Muscle layer of duodenum (tissue), 2 donors: ENCODE data around the gene TNFSF11.

Experiments used
- H3K27ac ChIP-seq: one replicate; pipeline ENCODE4 v1.7.0; 2013; ENCODE audit warnings: mild to moderate bottlenecking, low read length
- H3K27me3 ChIP-seq: one replicate; pipeline ENCODE4 v1.7.0; 2013; ENCODE audit warnings: low read depth, mild to moderate bottlenecking, control low read depth, low read length
- H3K36me3 ChIP-seq, 2 donors: one replicate each; pipeline ENCODE4 v1.7.0; 2013; ENCODE audit warnings: low read length in 2 of 2, control low read depth in 1 of 2, mild to moderate bottlenecking in 1 of 2; ENCODE audit not compliant: insufficient read depth in 2 of 2, control insufficient read depth in 1 of 2
- H3K4me1 ChIP-seq, 2 donors: one replicate each; pipeline ENCODE4 v1.7.0; 2013; ENCODE audit warnings: low read length in 2 of 2, mild to moderate bottlenecking in 2 of 2, control low read depth in 1 of 2, moderate library complexity in 1 of 2; ENCODE audit not compliant: insufficient read depth in 2 of 2, control insufficient read depth in 1 of 2
- H3K4me3 ChIP-seq, 2 donors: one replicate each; pipeline ENCODE4 v1.7.0; 2013; ENCODE audit warnings: low read length in 2 of 2, low read depth in 1 of 2, mild to moderate bottlenecking in 1 of 2
- H3K9me3 ChIP-seq, 2 donors: one replicate each; pipeline ENCODE4 v1.7.0; 2013; ENCODE audit warnings: low read length in 2 of 2, control low read depth in 1 of 2, mild to moderate bottlenecking in 1 of 2; ENCODE audit not compliant: control insufficient read depth in 1 of 2
- donor health status: healthy.

Gene TNFSF11

DNA sequence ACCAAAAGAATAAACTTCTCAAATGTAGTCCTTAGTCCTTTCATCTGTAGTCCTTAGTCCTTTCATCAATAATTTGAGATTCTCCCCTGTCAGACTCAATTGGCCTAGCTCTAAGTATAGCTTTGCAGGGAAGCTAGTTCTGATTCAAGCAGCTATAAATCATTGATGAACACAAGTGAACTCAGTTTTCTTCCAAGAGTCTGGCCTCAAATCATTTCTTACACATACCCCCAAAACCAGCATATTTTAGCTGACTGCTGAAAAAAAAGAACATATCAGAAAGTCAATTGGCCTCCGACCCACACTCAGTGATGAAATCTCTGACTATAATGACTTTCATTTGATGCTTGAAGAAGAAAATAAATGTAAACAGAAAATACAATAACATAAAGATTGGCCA is 64.9 kb downstream of the TNFSF11 start:
- no peak overlapping the region for H3K4me3 ChIP-seq
- no peaks in the 10 kb centered on the region for H3K9me3 ChIP-seq
- H3K4me1 ChIP-seq = no peaks in the 10 kb centered on the region
- H3K27me3 ChIP-seq = no peaks in the 10 kb centered on the region
- H3K27ac ChIP-seq = no peak overlapping the region
- H3K36me3 ChIP-seq = no peaks in the 10 kb centered on the region

DNA sequence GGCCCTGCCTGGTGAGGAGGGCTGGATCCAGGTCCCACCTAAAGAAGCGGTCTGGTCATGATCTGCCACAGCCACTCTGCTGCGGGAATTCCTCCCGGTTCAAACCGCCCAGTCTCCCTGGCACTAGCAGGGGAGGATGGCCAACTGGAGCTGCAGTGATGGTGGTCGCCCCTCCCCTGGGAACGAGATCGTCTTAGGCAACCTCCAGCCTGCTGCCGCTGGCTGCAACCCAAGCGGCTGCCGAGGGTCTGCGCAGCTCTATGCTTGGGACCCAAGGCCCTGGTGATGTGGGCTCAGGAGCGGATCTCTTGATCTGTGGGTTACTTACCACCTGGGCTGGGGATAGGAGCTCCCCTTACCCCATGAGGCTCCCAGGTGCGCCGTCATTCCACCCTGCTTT is 69.1 kb downstream of the TNFSF11 start:
- no peak overlapping the region for H3K27ac ChIP-seq
- no peaks in the 10 kb centered on the region for H3K4me1 ChIP-seq
- H3K36me3 ChIP-seq = no peaks in the 10 kb centered on the region
- H3K27me3 ChIP-seq = no peaks in the 10 kb centered on the region
- H3K4me3 ChIP-seq = no peak overlapping the region
- H3K9me3 ChIP-seq = no peaks in the 10 kb centered on the region

DNA sequence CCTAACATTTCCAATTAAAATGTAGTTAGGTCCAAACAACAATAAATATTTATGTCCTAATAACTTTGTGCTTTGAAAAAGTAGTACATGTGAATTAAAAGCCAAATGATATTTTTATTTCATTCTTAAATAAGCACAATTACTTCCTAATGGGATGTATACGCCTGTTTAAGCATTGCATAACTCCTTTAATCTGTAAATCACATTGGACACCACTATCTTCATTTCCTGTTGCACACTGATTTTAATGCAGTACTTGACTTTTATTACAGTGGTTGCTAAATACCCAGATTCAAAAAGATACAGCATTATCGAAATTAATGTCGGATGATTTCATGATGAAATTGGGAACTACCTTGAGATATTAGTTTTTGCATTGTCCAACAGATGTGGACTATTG is 70.9 kb downstream of the TNFSF11 start:
- Histone ChIP-seq H3K9me3 (no peaks in the 10 kb centered on the region), H3K36me3 (no peaks in the 10 kb centered on the region), H3K27ac (no peak overlapping the region), H3K4me3 (no peak overlapping the region), H3K27me3 (no peaks in the 10 kb centered on the region), H3K4me1 (no peaks in the 10 kb centered on the region)

DNA sequence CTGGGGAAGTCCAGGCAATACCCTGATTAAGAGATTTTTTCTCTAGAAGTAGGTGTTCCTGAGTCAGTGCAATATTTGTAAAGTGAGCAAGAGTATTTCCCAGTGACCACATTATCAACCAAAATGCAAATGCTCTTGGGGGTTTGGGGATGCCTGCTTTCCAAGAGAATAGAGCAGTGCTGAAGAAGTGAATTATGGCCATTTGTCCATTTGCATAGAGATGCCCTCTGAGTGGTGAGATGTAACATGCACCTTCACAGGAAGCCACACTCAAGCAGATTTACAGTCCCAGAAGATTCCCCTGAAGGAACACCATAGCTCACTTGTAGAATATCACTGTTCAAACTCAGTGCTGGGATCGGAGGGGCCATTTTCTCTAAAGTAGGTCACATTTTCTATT is 71.8 kb downstream of the TNFSF11 start:
- Histone ChIP-seq H3K27ac (no peak overlapping the region), H3K27me3 (no peaks in the 10 kb centered on the region), H3K9me3 (no peaks in the 10 kb centered on the region), H3K36me3 (no peaks in the 10 kb centered on the region), H3K4me1 (no peaks in the 10 kb centered on the region), H3K4me3 (no peak overlapping the region)

DNA sequence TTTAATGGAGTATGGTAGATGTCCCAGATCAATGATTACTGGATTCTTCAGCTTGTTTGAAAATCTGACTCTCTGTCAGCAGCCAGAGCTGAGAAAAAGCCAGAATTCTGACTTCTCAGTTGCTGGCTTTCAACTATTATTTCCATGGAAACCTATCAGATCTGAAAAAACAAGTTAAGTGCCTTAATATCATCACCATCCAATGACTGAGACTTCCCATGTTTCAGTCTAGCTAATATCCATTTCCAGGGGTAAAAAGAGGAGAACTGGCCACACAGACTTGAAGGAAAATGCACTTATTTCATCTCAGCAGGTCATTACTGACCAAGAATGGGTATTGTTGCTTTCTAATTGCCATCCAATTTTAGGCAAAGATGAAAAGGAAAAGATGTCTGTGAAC is 75.2 kb downstream of the TNFSF11 start:
- H3K4me3 ChIP-seq = no peak overlapping the region
- no peak overlapping the region for H3K27ac ChIP-seq
- H3K36me3 ChIP-seq = no peaks in the 10 kb centered on the region
- H3K4me1 ChIP-seq = no peaks in the 10 kb centered on the region
- H3K27me3 ChIP-seq = no peaks in the 10 kb centered on the region
- no peaks in the 10 kb centered on the region for H3K9me3 ChIP-seq

DNA sequence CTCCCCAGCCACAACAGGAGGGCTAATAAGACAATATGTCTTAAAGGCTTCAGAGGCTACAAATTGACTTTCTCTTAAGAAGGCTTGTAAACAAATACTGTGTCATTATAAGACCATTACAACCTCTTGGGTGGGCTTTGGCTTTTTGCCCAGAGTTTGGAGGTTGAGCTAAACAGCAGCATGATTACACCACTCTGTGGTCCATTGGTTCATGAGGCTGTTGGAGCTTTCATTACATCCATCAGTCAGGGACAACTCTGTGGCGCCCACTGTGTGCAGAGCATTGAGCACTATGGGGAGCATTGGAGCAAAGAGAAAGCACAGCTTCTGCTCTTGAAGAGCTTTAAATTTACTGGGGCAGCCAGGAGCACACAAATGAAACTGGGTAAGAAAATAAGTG is 75.9 kb downstream of the TNFSF11 start:
- no peaks in the 10 kb centered on the region for H3K36me3 ChIP-seq
- H3K9me3 ChIP-seq = no peaks in the 10 kb centered on the region
- H3K4me3 ChIP-seq = no peak overlapping the region
- no peaks in the 10 kb centered on the region for H3K4me1 ChIP-seq
- no peak overlapping the region for H3K27ac ChIP-seq
- no peaks in the 10 kb centered on the region for H3K27me3 ChIP-seq

DNA sequence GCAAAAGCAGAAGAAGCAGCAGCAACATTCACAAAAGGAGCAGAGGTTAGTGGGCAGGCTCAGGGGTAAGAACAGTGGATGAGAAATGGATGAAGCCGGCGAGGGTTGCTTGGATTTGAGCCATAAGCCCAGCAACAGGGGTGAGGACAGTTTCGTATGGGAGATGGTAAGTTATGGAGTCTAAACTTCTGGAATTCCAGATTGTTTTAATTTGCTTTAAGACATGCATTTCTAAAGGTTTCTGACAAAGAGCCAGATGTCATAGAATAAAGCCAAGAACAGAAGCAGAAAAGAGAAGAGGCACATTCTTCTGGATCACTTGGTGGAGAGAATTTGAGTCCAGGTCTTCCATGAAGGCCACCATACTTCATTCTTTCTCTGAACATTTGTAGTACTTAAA is 76.6 kb downstream of the TNFSF11 start:
- H3K27me3 ChIP-seq = no peaks in the 10 kb centered on the region
- no peaks in the 10 kb centered on the region for H3K36me3 ChIP-seq
- H3K4me3 ChIP-seq = no peak overlapping the region
- H3K4me1 ChIP-seq = no peaks in the 10 kb centered on the region
- no peaks in the 10 kb centered on the region for H3K9me3 ChIP-seq
- H3K27ac ChIP-seq = no peak overlapping the region

DNA sequence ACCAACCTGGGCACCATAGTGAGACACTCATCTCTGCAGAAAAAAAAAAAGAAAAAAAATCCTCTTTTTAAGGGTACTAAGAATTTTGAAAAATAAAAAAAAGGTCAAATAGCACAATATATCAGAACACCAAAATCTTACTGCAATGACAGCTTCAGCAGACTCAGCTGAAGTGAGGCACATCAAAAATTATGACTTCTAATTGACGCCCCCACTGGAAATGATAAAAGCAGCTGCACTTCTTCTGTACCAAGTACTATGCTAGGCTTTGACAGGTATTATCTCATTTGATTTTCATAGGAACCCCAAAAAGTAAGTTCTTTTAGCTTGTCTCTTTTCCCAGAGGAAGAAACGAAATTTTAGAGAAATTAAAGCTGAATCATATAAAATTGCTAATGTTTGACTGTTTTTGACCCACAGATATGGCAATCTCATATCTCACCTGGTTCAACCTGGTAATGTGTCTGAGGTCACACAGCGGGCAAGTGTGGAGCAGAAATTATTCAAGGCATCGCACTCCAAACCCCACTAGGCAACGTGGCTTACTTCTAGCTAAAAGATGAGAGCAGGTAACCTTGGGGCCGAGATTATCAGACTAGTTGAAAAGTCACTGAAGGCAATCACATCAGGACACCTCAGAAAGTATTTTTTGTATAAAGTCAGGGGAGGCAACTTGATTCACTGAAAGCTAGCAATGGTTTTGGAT is 78.1 kb downstream of the TNFSF11 start:
- no peaks in the 10 kb centered on the region for H3K27me3 ChIP-seq
- no peak overlapping the region for H3K4me3 ChIP-seq
- H3K36me3 ChIP-seq = no peaks in the 10 kb centered on the region
- H3K4me1 ChIP-seq = no peaks in the 10 kb centered on the region
- H3K9me3 ChIP-seq = no peaks in the 10 kb centered on the region
- no peak overlapping the region for H3K27ac ChIP-seq

DNA sequence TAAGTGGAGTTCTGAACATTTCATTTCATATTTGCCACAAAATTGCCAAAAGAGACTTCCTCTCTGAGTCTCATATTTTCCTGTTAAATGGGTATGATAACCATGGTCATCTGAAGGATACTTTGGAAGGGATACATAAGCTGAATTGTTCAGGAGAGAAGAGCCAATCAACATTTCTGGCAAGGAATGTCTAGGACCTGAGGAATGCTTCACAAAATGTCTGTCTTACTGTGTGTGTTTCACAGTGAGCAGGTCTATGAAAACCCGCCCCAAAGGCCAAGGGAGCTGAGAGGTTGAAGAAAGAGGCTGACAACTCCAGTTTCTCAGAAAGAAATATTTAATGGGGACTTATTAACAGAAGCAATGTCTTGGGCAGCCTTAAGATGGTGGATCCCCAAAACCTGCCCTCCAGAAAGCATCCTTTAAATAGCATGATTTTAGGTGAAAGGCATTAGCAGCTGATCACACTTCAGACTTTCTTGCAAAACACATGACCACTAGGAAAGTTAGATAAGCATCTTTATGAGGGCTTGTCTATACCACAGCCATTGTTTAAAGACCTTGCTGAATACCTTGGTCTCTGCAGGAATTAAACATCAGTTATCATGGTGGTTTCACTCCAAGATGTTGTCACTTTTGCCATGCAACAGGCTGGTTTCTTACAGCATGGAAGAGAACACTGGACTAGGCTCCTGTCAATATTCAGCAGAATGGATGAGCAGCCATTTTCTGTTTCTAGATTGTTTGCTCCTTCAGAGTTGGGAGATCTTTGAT is 78.9 kb downstream of the TNFSF11 start:
- H3K4me3 ChIP-seq = no peak overlapping the region
- no peaks in the 10 kb centered on the region for H3K4me1 ChIP-seq
- H3K36me3 ChIP-seq = no peaks in the 10 kb centered on the region
- H3K9me3 ChIP-seq = no peaks in the 10 kb centered on the region
- H3K27me3 ChIP-seq = no peaks in the 10 kb centered on the region
- H3K27ac ChIP-seq = no peak overlapping the region

DNA sequence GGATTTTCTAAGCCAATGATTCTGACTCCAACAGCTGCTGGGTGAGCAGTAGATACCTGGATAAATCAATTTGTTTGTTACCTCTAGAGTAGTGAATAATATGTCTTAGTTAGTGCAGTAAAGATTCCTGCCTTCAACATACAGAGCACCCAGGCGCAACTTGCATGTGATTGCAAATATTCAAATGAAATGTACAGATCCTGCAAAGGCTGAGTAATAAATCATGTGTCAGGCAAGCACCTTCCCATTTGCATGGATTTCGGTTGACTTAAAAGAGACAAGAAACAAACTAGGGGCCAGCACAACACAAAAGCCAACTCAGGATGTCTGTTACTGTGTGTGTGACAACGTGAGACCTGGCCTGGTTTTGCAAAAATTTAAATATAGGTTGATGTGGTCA is 79.7 kb downstream of the TNFSF11 start:
- H3K27me3 ChIP-seq = no peaks in the 10 kb centered on the region
- H3K4me1 ChIP-seq = no peaks in the 10 kb centered on the region
- H3K4me3 ChIP-seq = no peak overlapping the region
- H3K27ac ChIP-seq = no peak overlapping the region
- H3K9me3 ChIP-seq = no peaks in the 10 kb centered on the region
- no peaks in the 10 kb centered on the region for H3K36me3 ChIP-seq

DNA sequence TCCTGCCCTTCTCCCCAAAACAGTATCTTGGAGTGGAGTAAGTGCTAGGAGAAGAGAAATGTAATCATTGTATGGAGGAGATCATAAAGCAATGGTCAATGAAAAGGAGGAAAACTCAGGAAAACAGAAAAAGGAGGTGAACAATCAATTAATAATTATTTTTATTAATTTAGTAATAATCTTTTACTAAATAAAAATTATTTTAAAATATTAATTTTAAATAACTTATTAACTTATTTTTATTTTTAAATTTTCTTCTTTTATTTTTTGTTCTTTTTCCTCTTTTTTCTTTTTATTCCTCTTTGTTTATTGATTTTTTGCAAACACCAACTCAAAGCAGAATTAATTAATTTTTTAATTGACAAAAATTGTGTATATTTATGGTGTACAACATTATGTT is 80.3 kb downstream of the TNFSF11 start:
- Histone ChIP-seq H3K27ac (no peak overlapping the region), H3K36me3 (no peaks in the 10 kb centered on the region), H3K4me3 (no peak overlapping the region), H3K9me3 (no peaks in the 10 kb centered on the region), H3K27me3 (no peaks in the 10 kb centered on the region), H3K4me1 (no peaks in the 10 kb centered on the region)

DNA sequence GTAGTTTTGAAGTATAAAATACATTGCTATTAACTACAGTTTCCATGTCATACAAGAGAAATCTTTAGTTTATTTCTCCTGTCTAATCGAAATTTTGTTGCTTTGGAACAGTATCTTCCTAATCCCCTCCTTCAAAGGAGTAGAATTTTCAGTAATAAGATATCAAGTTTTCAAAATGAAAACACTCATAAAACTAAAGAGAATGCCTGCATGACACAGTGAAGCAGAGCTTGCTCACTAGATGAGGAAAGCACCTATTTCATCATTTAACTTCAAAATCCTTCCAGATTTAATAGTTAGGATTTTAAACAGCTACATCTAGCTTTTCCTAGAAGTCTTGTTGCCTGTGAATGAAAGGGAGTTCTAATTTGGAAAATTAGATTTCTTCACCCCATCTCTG is 80.8 kb downstream of the TNFSF11 start:
- Histone ChIP-seq H3K27me3 (no peaks in the 10 kb centered on the region), H3K4me3 (no peak overlapping the region), H3K27ac (no peak overlapping the region), H3K4me1 (no peaks in the 10 kb centered on the region), H3K9me3 (no peaks in the 10 kb centered on the region), H3K36me3 (no peaks in the 10 kb centered on the region)
